Measurements from ENCODE around the gene ACTR3C.

DNA sequence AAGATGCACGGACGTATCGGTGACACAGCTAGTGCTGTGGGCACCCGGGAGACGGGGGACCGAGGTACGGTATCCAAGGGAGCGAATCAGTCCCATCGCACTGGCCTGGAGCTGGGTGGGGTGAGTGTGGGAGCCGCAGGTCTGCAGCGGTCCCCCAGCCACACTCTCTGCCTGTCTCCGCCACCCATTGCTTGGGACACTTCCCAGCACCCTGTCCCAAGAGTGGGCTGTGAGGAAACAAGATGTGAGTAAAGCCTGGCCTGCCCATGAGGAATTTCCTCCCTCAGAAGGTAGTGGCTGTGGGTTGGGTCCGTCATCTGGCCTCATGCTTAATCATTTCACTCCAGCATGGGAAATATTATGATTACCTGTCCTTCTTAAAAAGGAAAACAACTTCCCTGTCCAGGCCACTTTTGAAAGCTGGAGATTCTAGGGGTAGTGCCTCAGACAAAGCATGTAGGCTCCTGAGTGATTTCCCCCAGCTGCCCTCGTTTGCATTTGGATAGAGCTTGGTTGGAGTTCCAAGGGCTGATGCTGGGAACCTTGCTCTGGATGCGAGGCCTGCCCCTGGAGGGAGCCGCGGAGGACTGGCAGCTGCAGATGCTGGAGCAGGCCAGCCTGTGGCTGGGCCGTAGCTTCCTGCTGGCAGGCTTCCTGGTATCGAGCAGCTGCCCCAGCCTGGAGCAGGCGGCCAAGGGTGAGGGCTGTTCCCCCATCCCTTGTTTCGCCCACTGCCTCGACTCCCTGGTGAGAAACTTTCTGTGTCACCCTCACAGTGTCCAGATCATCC lies 6.2 kb upstream of the ACTR3C start:
- TF ChIP-seq, protein P1, sequence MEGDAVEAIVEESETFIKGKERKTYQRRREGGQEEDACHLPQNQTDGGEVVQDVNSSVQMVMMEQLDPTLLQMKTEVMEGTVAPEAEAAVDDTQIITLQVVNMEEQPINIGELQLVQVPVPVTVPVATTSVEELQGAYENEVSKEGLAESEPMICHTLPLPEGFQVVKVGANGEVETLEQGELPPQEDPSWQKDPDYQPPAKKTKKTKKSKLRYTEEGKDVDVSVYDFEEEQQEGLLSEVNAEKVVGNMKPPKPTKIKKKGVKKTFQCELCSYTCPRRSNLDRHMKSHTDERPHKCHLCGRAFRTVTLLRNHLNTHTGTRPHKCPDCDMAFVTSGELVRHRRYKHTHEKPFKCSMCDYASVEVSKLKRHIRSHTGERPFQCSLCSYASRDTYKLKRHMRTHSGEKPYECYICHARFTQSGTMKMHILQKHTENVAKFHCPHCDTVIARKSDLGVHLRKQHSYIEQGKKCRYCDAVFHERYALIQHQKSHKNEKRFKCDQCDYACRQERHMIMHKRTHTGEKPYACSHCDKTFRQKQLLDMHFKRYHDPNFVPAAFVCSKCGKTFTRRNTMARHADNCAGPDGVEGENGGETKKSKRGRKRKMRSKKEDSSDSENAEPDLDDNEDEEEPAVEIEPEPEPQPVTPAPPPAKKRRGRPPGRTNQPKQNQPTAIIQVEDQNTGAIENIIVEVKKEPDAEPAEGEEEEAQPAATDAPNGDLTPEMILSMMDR (conservative IDR thresholded peaks at IDR 0.05; ENCODE audit: low read depth, low read length) = no peak
- no peak for TF ChIP-seq EZH2 (IDR thresholded peaks at IDR 0.05; ENCODE audit: borderline replicate concordance, low read depth, low read length, poor library complexity, severe bottlenecking)
